Measurements from ENCODE around the gene CCK. TPM values are rescaled to one million over a fixed set of nuclear protein-coding genes. Genes with fewer than 3 reads are reported as not detected.

Gene CCK
- total RNA-seq, 1 donor from 2014 or later = not detected

- Histone ChIP-seq H3K27ac (peak overlapping the region; percentile 21), H3K27me3 (no peaks in the 10 kb centered on the region), H3K36me3 (peaks cover 0 to 31% of the 10 kb centered on the region in 2 donors), H3K9me3 (no peaks in the 10 kb centered on the region), H3K4me3 (no peak overlapping the region), H3K4me1 (no peaks in the 10 kb centered on the region)
- DNase-seq (ENCODE audit: extremely low spot score in 2 of 2) = no peak
- no peak for TF ChIP-seq POLR2A (IDR thresholded peaks at IDR 0.05)
- TF ChIP-seq, protein P1, sequence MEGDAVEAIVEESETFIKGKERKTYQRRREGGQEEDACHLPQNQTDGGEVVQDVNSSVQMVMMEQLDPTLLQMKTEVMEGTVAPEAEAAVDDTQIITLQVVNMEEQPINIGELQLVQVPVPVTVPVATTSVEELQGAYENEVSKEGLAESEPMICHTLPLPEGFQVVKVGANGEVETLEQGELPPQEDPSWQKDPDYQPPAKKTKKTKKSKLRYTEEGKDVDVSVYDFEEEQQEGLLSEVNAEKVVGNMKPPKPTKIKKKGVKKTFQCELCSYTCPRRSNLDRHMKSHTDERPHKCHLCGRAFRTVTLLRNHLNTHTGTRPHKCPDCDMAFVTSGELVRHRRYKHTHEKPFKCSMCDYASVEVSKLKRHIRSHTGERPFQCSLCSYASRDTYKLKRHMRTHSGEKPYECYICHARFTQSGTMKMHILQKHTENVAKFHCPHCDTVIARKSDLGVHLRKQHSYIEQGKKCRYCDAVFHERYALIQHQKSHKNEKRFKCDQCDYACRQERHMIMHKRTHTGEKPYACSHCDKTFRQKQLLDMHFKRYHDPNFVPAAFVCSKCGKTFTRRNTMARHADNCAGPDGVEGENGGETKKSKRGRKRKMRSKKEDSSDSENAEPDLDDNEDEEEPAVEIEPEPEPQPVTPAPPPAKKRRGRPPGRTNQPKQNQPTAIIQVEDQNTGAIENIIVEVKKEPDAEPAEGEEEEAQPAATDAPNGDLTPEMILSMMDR (IDR thresholded peaks at IDR 0.05) = no peak
- no peak for TF ChIP-seq POLR2AphosphoS5 (IDR thresholded peaks at IDR 0.05; ENCODE audit: insufficient read depth in 1 of 2, low read depth in 1 of 2)
- intact Hi-C loops (cut with DNase I) = no loop called here
These were observed 41.8 kb downstream of the CCK start for GRCh38 chr3:42224178-42224577.

GRCh38 chr3:42222942-42223693 lies 42.9 kb downstream of the CCK start:
- Histone ChIP-seq H3K4me1 (no peaks in the 10 kb centered on the region), H3K27ac (no peak overlapping the region), H3K27me3 (no peaks in the 10 kb centered on the region), H3K4me3 (no peak overlapping the region), H3K9me3 (no peaks in the 10 kb centered on the region), H3K36me3 (peaks cover 0 to 31% of the 10 kb centered on the region in 2 donors)
- no peak for TF ChIP-seq POLR2A (IDR thresholded peaks at IDR 0.05)
- TF ChIP-seq, protein P1 (IDR thresholded peaks at IDR 0.05) = no peak
- no peak for TF ChIP-seq POLR2AphosphoS5 (IDR thresholded peaks at IDR 0.05; ENCODE audit: insufficient read depth in 1 of 2, low read depth in 1 of 2)
- no peak for DNase-seq (ENCODE audit: extremely low spot score in 2 of 2)
- intact Hi-C loops (cut with DNase I) = no loop called here

DNA sequence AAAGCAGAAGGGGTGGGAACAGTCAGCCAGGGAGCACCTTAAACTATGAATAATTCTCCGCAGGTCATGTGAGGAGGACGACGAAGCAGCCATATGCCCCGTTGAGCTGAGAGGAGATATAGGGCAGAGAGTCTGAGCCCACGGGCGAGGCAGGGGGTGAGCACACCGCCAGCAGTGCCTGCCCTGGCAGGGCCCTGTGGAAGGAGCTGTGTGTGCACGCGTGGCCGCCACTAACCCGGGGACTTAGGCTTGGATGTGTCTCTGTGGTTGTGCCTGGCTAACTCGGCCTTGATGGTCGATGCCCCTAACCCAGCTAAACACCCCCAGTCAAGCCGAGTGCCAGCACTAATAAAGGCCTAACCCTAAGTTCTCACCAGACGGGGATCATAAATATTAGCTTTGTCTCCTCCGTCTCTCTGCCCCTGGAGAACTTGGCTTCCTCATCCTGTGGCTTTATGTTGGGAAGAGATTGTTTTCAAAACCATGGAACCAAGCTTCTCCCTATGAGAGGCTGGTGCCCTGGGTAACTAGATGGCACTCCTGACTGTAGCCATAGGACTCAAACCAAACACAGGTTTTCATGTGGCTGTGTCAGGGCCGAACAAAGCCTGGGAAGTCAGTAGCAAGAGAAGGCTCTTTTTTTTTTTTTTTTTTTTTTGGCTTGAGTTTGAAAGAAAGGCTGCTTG lies 45.4 kb downstream of the CCK start:
- Histone ChIP-seq H3K4me1 (peaks cover 9% of the 10 kb centered on the region), H3K27ac (no peak overlapping the region), H3K4me3 (no peak overlapping the region), H3K27me3 (no peaks in the 10 kb centered on the region), H3K36me3 (peaks cover 0 to 31% of the 10 kb centered on the region in 2 donors), H3K9me3 (no peaks in the 10 kb centered on the region)
- no peak for DNase-seq (ENCODE audit: extremely low spot score in 2 of 2)
- TF ChIP-seq POLR2AphosphoS5 (IDR thresholded peaks at IDR 0.05; ENCODE audit: insufficient read depth in 1 of 2, low read depth in 1 of 2) = no peak
- TF ChIP-seq, protein P1 (IDR thresholded peaks at IDR 0.05) = no peak
- no peak for TF ChIP-seq POLR2A (IDR thresholded peaks at IDR 0.05)
- intact Hi-C loops (cut with DNase I) = no loop called here

- H3K4me3 ChIP-seq = no peak overlapping the region
- H3K9me3 ChIP-seq = no peaks in the 10 kb centered on the region
- H3K4me1 ChIP-seq = peaks cover 15% of the 10 kb centered on the region
- intact Hi-C loops (cut with DNase I) = no loop called here
- DNase-seq (ENCODE audit: extremely low spot score in 2 of 2) = no peak
- H3K36me3 ChIP-seq = peaks cover 0 to 5% of the 10 kb centered on the region in 2 donors
- H3K27me3 ChIP-seq = no peaks in the 10 kb centered on the region
- H3K27ac ChIP-seq = no peak overlapping the region
- TF ChIP-seq POLR2AphosphoS5 (IDR thresholded peaks at IDR 0.05; ENCODE audit: insufficient read depth in 1 of 2, low read depth in 1 of 2) (no peak), POLR2A (IDR thresholded peaks at IDR 0.05) (no peak)
- TF ChIP-seq, protein P1 (IDR thresholded peaks at IDR 0.05) = no peak
These were observed 49.1 kb downstream of the CCK start for GRCh38 chr3:42216931-42217333.

DNA sequence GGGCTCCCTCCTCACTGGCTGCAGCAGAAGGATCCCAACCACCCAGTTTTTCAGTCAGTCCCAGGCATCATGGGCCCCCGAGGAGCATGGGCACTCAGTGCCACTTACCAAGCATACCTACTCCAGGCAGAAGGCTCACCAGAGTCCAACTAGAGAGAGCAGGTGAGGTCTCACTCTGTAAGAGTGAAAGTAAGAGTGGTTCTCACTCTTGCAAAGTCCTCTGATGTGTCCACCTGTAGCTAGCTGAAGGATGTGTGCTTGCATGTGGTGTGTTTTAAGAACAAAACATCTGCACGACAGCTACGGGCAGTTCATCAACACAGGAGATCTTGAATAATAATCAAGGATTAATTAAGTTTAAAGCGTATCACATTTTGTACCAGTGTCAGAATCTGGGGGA lies 49.7 kb downstream of the CCK start:
- peaks cover 0 to 5% of the 10 kb centered on the region in 2 donors for H3K36me3 ChIP-seq
- no peak overlapping the region for H3K27ac ChIP-seq
- no peak for TF ChIP-seq POLR2AphosphoS5 (IDR thresholded peaks at IDR 0.05; ENCODE audit: insufficient read depth in 1 of 2, low read depth in 1 of 2)
- no peak for TF ChIP-seq POLR2A (IDR thresholded peaks at IDR 0.05)
- TF ChIP-seq, protein P1 (IDR thresholded peaks at IDR 0.05) = no peak
- H3K4me3 ChIP-seq = no peak overlapping the region
- no peaks in the 10 kb centered on the region for H3K9me3 ChIP-seq
- intact Hi-C loops (cut with DNase I) = no loop called here
- H3K27me3 ChIP-seq = no peaks in the 10 kb centered on the region
- peaks cover 15% of the 10 kb centered on the region for H3K4me1 ChIP-seq
- DNase-seq (ENCODE audit: extremely low spot score in 2 of 2) = no peak
